ENCODE data around the gene ZNF662.

- TF ChIP-seq EZH2 (IDR thresholded peaks at IDR 0.05; ENCODE audit: borderline replicate concordance, low read depth, low read length, poor library complexity, severe bottlenecking) (no peak), CTCF (conservative IDR thresholded peaks at IDR 0.05; ENCODE audit: low read depth, low read length) (no peak)
Measured at GRCh38 chr3:42874749-42875148, 31.2 kb upstream of the ZNF662 start.

Data from A673 (cell line).